GM19035 (cell line): ENCODE data around the gene S1PR3.

Source experiments
- ATAC-seq: cut with Tn5 transposase; IDR thresholded peaks from one replicate; pipeline ENCODE4 v1.9.1; 2021; ENCODE audit not compliant: unreplicated experiment

Gene S1PR3

DNA sequence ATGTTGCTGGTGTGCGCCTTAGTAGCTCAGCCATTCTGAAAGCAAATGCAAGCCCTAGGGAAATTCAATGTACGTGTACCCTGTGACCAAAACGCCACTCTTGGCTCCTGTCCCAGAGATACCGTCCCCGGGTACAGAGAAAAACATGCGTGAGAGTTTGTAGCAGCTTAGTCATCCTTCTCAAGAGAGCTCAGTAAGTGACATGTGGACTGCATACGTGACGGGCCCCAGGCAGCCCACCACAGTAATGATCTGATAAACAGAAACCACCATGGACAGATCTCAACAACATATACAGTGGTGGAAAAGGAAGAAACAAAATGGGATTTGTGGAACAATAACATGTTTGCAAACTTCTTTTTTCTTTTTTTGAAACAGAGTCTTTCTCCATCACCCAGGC is 45.1 kb downstream of the S1PR3 start:
- no peak for ATAC-seq

DNA sequence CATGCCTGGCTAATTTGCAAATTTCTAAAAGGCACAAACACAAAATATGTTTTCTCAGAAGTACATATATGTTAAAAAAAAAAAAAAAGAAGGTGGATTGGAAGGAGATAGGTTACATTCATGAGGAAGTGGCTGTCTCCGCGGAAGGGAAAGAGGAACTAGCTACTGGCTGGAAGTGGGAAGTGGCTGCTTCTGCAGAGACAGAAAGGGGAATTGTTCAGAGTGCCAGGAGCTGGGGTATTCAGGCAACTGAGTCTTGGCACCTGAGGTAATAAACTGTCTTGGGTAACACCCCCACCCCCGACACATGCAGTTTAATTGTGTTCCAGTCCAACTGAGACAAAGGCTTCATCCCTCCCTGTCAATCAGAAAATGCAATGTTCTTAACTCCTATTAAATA is 45.6 kb downstream of the S1PR3 start:
- no peak for ATAC-seq

- no peak for ATAC-seq
Measured at GRCh38 chr9:89037346-89037745, 46.1 kb downstream of the S1PR3 start.

- no peak for ATAC-seq
Measured at GRCh38 chr9:89037891-89038290, 46.6 kb downstream of the S1PR3 start.

DNA sequence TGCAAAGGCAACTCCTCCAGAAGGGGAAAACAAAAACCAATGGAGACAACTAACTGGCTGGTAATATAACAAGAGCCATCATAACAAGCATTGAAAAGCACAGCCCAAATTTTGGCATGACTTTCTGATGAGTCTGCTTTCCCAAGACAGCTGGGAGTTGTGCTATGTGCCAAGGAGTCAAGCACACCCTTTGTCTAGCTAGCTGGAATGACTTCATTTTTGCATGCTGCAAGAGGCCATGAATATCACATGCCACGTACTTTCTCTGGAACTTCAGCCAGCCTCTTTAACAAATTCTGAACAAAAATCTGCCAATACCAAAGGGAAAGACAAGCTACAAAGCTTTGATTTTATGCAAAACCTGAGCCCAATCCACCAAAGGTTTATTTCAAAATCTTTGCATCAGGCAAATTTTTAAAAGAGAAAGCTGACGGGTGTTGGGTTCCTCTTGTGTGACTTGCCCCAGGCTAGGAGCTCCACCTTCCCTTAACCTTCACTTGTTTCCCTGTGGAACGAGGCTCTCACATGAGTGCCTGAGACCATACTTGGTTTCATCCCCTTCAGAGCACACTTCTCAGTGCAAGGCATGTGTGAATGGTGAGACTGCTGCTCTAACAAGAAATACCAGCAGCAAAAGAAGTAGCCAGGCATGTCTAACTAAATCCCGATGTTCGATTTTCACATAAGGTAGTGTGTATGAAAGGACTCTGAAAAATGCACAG is 47.3 kb downstream of the S1PR3 start:
- ATAC-seq: no peak

GRCh38 chr9:89039104-89039465 is 47.8 kb downstream of the S1PR3 start:
- no peak for ATAC-seq

DNA sequence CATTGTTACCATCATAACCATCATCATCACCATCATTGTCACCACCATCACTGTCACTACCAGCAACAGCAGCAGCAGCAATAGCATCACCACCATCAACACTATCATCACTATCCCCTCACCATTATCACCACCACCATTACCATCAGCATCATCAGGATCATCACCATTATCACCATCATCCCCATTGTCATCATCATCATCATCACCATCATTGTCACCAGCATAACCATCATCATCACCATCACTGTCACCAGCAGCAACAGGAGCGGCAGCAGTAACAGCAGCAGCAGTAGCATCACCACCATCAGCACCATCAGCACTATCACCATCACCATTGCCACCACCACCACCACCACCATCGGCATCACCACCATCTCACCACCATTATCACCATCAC is 48.4 kb downstream of the S1PR3 start:
- ATAC-seq: no peak

DNA sequence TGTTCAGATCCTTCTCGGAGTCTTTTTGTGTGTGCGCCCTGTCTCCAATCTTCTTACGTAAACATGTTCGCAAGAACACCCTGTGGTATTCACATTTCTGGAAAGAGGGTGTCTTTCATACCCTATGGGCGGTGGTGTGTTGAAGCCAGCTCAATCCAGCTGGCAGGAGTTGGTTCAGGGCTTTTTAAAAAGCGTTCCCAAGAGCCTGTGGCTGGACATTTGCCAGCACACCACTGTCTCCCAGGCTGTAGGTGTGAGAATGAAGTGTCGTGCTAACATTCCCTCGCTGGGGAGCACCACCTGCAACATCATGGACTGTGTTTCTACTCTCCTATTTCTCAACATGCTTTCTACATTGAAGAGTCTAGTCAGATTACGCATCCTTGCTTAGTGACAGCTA is 51.7 kb downstream of the S1PR3 start:
- ATAC-seq: no peak

DNA sequence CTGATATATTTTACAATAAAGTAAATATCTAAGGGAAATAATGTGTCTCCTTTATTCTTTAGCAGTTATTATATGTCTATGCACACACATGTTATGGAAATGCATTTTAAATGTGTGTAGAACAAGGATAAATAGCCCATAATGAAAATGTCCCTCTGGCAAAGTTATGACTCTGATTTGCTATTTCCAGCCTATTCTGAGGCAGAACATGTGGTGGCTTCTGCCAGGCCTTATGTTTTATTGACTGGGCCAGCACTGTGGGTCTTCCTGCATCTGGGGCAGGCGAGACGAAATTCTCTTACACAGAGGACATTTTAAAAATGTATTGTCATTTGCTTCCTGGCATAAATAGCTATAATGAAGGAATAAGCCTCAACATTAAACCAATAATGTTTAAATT is 52.8 kb downstream of the S1PR3 start:
- no peak for ATAC-seq

DNA sequence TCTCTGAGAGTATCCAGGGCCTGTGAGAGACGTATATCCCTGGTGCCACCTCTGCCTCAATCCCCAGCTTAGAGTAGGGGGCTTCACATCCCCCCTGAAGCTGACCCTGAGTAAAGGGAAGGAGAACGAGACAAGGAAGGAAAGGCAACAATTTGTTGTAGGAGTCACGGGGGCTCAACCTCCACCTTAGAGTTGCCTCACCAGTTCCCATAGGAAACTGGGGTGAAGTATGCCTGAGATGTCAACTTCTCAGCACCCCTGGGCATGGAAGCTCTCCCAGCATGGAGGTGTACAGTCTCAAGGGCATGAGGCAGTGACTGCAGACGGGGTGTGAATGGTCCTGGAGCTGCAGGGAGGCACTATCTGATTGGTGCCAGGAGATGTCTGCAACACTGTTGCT is 53.6 kb downstream of the S1PR3 start:
- no peak for ATAC-seq

GRCh38 chr9:89046832-89047231 is 55.6 kb downstream of the S1PR3 start:
- ATAC-seq: no peak

- no peak for ATAC-seq
Measured at GRCh38 chr9:89047667-89048066, 56.4 kb downstream of the S1PR3 start.

- no peak for ATAC-seq
Measured at GRCh38 chr9:89048616-89049015, 57.3 kb downstream of the S1PR3 start.

DNA sequence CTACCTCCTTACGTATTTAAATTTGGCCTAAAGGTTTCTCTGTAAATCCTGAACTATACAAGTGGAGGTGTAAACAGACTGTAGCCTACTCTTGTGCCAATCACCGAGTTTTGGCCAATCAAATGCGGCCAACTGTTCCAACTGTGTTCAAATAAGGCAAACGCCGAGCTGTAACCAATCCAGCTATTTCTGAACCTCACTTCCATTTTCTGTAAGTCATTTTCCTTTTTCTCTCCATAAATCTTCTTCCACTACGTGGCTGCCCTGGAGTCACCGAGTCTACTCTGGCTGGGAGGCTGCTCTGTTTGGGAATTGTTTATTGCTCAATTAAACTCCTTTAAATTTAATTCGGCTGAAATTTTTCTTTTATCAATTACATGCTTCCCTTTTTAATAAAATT is 58.4 kb downstream of the S1PR3 start:
- no peak for ATAC-seq

GRCh38 chr9:89051421-89052025 is 60.3 kb downstream of the S1PR3 start:
- ATAC-seq: no peak

DNA sequence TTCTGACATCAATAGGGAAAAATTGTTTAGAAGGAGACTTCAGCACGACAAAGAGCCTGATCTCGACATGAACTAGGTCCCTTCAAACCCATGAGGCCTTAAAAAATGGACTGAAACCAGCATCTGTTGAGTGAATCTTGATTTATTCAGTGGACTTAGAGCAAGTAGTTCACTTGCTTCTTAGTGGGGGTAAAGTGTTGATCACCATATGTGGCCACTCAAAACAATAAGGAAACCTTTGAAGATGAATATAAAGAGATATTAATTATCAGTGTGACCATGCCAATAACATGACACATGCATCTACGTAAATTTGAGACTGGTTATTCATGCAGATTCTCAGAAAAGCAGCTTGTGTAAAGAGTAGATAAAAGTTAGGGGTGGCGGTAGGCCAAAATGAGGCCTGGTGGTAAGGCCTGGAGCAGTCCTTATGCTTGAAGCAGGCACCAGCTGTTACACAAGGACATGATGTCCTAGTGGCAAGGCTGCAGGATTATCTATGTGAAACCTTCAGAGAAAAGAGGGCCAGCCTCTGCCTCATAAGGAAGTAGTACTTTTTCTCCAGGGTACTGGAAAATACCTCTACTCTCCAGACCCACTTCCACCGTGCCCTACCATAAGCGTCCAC is 61.3 kb downstream of the S1PR3 start:
- no peak for ATAC-seq

DNA sequence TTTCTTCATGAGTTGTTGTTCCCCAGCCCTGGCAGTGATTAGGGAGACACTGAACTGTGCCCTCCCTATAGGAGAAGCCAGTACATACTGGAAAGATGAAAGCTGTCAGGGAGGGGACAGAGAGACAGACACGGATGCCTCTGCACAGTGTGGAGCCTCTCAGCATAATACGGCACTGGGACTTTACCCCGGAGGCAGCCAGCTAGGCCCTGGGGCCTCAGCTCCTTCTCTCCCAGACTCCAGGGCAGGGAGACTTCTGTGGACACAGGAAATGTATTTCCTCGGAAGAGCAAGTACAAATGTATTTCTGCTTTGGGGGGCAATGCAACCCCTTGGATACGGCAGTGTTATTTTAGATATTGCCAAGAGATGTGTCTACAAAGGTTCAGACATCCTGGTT is 62.0 kb downstream of the S1PR3 start:
- no peak for ATAC-seq
